IMR-90 (cell line): Measurements from ENCODE around the gene CDK5R1.

Source experiments
- CEBPB ChIP-seq: IDR thresholded peaks from 2 replicates; pipeline ENCODE4 v1.6.1; 2012; ENCODE audit warnings: low read depth, low read length, improper control_type of control experiment
- ELK1 ChIP-seq: fragments of 150-350 bp; IDR thresholded peaks from 2 replicates; pipeline ENCODE4 v1.6.1; 2016; ENCODE audit warnings: low read depth, mild to moderate bottlenecking, low read length, moderate library complexity, borderline replicate concordance
- MXI1 ChIP-seq: IDR thresholded peaks from 2 replicates; pipeline ENCODE4 v1.6.1; 2012; ENCODE audit warnings: low read depth, mild to moderate bottlenecking, low read length, moderate library complexity, borderline replicate concordance
- POLR2A ChIP-seq: IDR thresholded peaks from 2 replicates; pipeline ENCODE4 v1.6.1; 2012; ENCODE audit warnings: mild to moderate bottlenecking, low read depth, low read length
- RCOR1 ChIP-seq: IDR thresholded peaks from 2 replicates; pipeline ENCODE4 v1.6.1; 2012; ENCODE audit warnings: mild to moderate bottlenecking, low read length, improper control_type of control experiment; ENCODE audit not compliant: insufficient replicate concordance
- RFX5 ChIP-seq: IDR thresholded peaks from 2 replicates; pipeline ENCODE4 v1.8.0; 2012; ENCODE audit warnings: low read depth, mild to moderate bottlenecking, low read length, moderate library complexity
- SMC3 ChIP-seq: fragments of 150-350 bp; IDR thresholded peaks from 2 replicates; pipeline ENCODE4 v1.6.1; 2016; ENCODE audit warnings: low read depth, mild to moderate bottlenecking, antibody characterized with exemption, low read length, moderate library complexity
- TF ChIP-seq, protein P1 (sequence below): conservative IDR thresholded peaks from 2 replicates; pipeline ENCODE4 v1.5.1; 2012; ENCODE audit warnings: mild to moderate bottlenecking, low read depth, low read length, improper control_type of control experiment
- TF ChIP-seq, protein P2 (sequence below): fragments of 150-350 bp; IDR thresholded peaks from 2 replicates; pipeline ENCODE4 v1.6.1; 2017; ENCODE audit warnings: mild to moderate bottlenecking, antibody characterized with exemption, low read length, low read depth

- TF ChIP-seq, protein P1, sequence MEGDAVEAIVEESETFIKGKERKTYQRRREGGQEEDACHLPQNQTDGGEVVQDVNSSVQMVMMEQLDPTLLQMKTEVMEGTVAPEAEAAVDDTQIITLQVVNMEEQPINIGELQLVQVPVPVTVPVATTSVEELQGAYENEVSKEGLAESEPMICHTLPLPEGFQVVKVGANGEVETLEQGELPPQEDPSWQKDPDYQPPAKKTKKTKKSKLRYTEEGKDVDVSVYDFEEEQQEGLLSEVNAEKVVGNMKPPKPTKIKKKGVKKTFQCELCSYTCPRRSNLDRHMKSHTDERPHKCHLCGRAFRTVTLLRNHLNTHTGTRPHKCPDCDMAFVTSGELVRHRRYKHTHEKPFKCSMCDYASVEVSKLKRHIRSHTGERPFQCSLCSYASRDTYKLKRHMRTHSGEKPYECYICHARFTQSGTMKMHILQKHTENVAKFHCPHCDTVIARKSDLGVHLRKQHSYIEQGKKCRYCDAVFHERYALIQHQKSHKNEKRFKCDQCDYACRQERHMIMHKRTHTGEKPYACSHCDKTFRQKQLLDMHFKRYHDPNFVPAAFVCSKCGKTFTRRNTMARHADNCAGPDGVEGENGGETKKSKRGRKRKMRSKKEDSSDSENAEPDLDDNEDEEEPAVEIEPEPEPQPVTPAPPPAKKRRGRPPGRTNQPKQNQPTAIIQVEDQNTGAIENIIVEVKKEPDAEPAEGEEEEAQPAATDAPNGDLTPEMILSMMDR = no peak
- TF ChIP-seq RFX5 (no peak), ELK1 (no peak), CEBPB (no peak), MXI1 (no peak), POLR2A (no peak), SMC3 (no peak), RCOR1 (no peak)
- TF ChIP-seq, protein P2, sequence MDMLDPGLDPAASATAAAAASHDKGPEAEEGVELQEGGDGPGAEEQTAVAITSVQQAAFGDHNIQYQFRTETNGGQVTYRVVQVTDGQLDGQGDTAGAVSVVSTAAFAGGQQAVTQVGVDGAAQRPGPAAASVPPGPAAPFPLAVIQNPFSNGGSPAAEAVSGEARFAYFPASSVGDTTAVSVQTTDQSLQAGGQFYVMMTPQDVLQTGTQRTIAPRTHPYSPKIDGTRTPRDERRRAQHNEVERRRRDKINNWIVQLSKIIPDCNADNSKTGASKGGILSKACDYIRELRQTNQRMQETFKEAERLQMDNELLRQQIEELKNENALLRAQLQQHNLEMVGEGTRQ = no peak
Measured at GRCh38 chr17:32445971-32446370, 40.8 kb upstream of the CDK5R1 start.
